ENCODE data around the gene GAL3ST1. TPM values are rescaled to one million over a fixed set of nuclear protein-coding genes. Genes with fewer than 3 reads are reported as not detected.

GAL3ST1 gene
- polyA plus RNA-seq, 3 donors: not detected

- no peaks in the 10 kb centered on the region for H3K4me1 ChIP-seq (ENCODE audit: control insufficient read depth in 1 of 2, insufficient read depth in 2 of 2, low read length in 2 of 2)
- H3K79me2 ChIP-seq (ENCODE audit: insufficient read depth, low read length): no peaks in the 10 kb centered on the region
- no peak overlapping the region for H3K4me2 ChIP-seq (replicated peaks; ENCODE audit: extremely low read depth, low read length, poor library complexity, severe bottlenecking)
- H3K27ac ChIP-seq (ENCODE audit: low read depth in 1 of 2, low read length in 2 of 2): no peak overlapping the region
- H3K9me3 ChIP-seq (replicated peaks in 1 of 2; ENCODE audit: control insufficient read depth in 1 of 2, insufficient read depth in 1 of 2, low read length in 2 of 2): no peaks in the 10 kb centered on the region
- H3K9me3 Mint-ChIP-seq: peaks cover 0 to 2% (median 0%) of the 10 kb centered on the region in 7 donors
- no peak for TF ChIP-seq CTCF (IDR thresholded peaks at IDR 0.05)
- H3K27ac Mint-ChIP-seq: no peak overlapping the region
- H4K20me1 ChIP-seq (ENCODE audit: insufficient read depth, low read length): no peaks in the 10 kb centered on the region
- H3K36me3 Mint-ChIP-seq: no peaks in the 10 kb centered on the region
- no peak overlapping the region for H3K9ac ChIP-seq (ENCODE audit: insufficient read depth, low read length, poor library complexity, severe bottlenecking)
- WGBS (ENCODE audit: insufficient coverage): 90% methylated on average over 2 of the region's 6 CpGs
- H3K4me1 Mint-ChIP-seq: no peaks in the 10 kb centered on the region
- no peak overlapping the region for H3K4me3 ChIP-seq (replicated peaks in 1 of 3; ENCODE audit: low read depth in 2 of 3, low read length in 3 of 3)
- H3K27me3 Mint-ChIP-seq (ENCODE audit: low read depth in 3 of 3): peaks cover 0 to 3% (median 0%) of the 10 kb centered on the region in 3 donors
- intact Hi-C loops (cut with micrococcal nuclease): loop anchor here in 1 of 2 donors (10.0 kb wide), 1 partner anchor 195 kb away; no protein-coding TSS in a partner anchor
- H3K4me3 Mint-ChIP-seq: no peak overlapping the region
- DNase-seq: no peak
- H2AFZ ChIP-seq (ENCODE audit: insufficient read depth, low read depth, low read length, poor library complexity, severe bottlenecking): no peak overlapping the region
- H3K27me3 ChIP-seq (ENCODE audit: control insufficient read depth in 2 of 2, insufficient read depth in 2 of 2, low read length in 2 of 2): no peaks in the 10 kb centered on the region
- H3K36me3 ChIP-seq (replicated peaks in 1 of 2; ENCODE audit: control insufficient read depth in 1 of 2, insufficient read depth in 2 of 2, low read length in 2 of 2): no peaks in the 10 kb centered on the region
These were observed 14.6 kb downstream of the GAL3ST1 start for GRCh38 chr22:30559889-30560288.

GRCh38 chr22:30557243-30557642 is 17.2 kb downstream of the GAL3ST1 start:
- Mint-ChIP-seq H3K27ac (peak overlapping the region in 1 of 7 donors; percentile 57), H3K27me3 (ENCODE audit: low read depth in 3 of 3) (peaks cover 0 to 3% (median 0%) of the 10 kb centered on the region in 3 donors), H3K4me1 (no peaks in the 10 kb centered on the region), H3K36me3 (no peaks in the 10 kb centered on the region), H3K4me3 (no peak overlapping the region), H3K9me3 (peaks cover 0 to 2% (median 0%) of the 10 kb centered on the region in 7 donors)
- Histone ChIP-seq H3K4me1 (ENCODE audit: control insufficient read depth in 1 of 2, insufficient read depth in 2 of 2, low read length in 2 of 2) (no peaks in the 10 kb centered on the region), H3K27ac (ENCODE audit: low read depth in 1 of 2, low read length in 2 of 2) (no peak overlapping the region), H4K20me1 (ENCODE audit: insufficient read depth, low read length) (no peaks in the 10 kb centered on the region), H3K79me2 (ENCODE audit: insufficient read depth, low read length) (no peaks in the 10 kb centered on the region), H3K9me3 (replicated peaks in 1 of 2; ENCODE audit: control insufficient read depth in 1 of 2, insufficient read depth in 1 of 2, low read length in 2 of 2) (no peaks in the 10 kb centered on the region), H2AFZ (ENCODE audit: insufficient read depth, low read depth, low read length, poor library complexity, severe bottlenecking) (no peak overlapping the region), H3K4me2 (replicated peaks; ENCODE audit: extremely low read depth, low read length, poor library complexity, severe bottlenecking) (no peak overlapping the region), H3K9ac (ENCODE audit: insufficient read depth, low read length, poor library complexity, severe bottlenecking) (no peak overlapping the region), H3K4me3 (replicated peaks in 1 of 3; ENCODE audit: low read depth in 2 of 3, low read length in 3 of 3) (no peak overlapping the region), H3K36me3 (replicated peaks in 1 of 2; ENCODE audit: control insufficient read depth in 1 of 2, insufficient read depth in 2 of 2, low read length in 2 of 2) (no peaks in the 10 kb centered on the region), H3K27me3 (ENCODE audit: control insufficient read depth in 2 of 2, insufficient read depth in 2 of 2, low read length in 2 of 2) (no peaks in the 10 kb centered on the region)
- no peak for DNase-seq
- TF ChIP-seq CTCF (IDR thresholded peaks at IDR 0.05): no peak
- 92% methylated on average over 7 of the region's 8 CpGs for WGBS (ENCODE audit: insufficient coverage)
- intact Hi-C loops (cut with micrococcal nuclease): no loop called here

Measured in CD14-positive monocyte (primary cell).